GM19240 (cell line): ENCODE measurements around the gene COL4A1.

Experiments used
- DNase-seq: peaks from one replicate; pipeline ENCODE4 v3.0.0; 2011; ENCODE audit warnings: low spot score; ENCODE audit not compliant: insufficient read length

Gene COL4A1

GRCh38 chr13:110294146-110294545 lies 12.8 kb downstream of the COL4A1 start:
- no peak for DNase-seq

- no peak for DNase-seq
Observed at GRCh38 chr13:110293649-110294048, 13.3 kb downstream of the COL4A1 start.

GRCh38 chr13:110293037-110293436 lies 13.9 kb downstream of the COL4A1 start:
- no peak for DNase-seq

- DNase-seq: no peak
Observed at GRCh38 chr13:110291286-110291685, 15.7 kb downstream of the COL4A1 start.

GRCh38 chr13:110290826-110291225 lies 16.1 kb downstream of the COL4A1 start:
- DNase-seq: no peak

GRCh38 chr13:110290153-110290552 lies 16.8 kb downstream of the COL4A1 start:
- DNase-seq: no peak

GRCh38 chr13:110289661-110290060 lies 17.3 kb downstream of the COL4A1 start:
- no peak for DNase-seq

- no peak for DNase-seq
Observed at GRCh38 chr13:110289174-110289573, 17.8 kb downstream of the COL4A1 start.

GRCh38 chr13:110286833-110287819 lies 19.8 kb downstream of the COL4A1 start:
- no peak for DNase-seq

- DNase-seq: no peak
Observed at GRCh38 chr13:110285991-110286832, 20.7 kb downstream of the COL4A1 start.

GRCh38 chr13:110284779-110285484 lies 22.0 kb downstream of the COL4A1 start:
- no peak for DNase-seq

- DNase-seq: no peak
Observed at GRCh38 chr13:110283736-110284517, 23.0 kb downstream of the COL4A1 start.

GRCh38 chr13:110282316-110282841 lies 24.6 kb downstream of the COL4A1 start:
- no peak for DNase-seq

- DNase-seq: no peak
Observed at GRCh38 chr13:110281736-110282135, 25.2 kb downstream of the COL4A1 start.

- no peak for DNase-seq
Observed at GRCh38 chr13:110280985-110281688, 25.8 kb downstream of the COL4A1 start.

- no peak for DNase-seq
Observed at GRCh38 chr13:110280231-110280813, 26.6 kb downstream of the COL4A1 start.

GRCh38 chr13:110279684-110280083 lies 27.3 kb downstream of the COL4A1 start:
- DNase-seq: no peak

GRCh38 chr13:110278859-110279258 lies 28.1 kb downstream of the COL4A1 start:
- no peak for DNase-seq

- DNase-seq: no peak
Observed at GRCh38 chr13:110277357-110277975, 29.5 kb downstream of the COL4A1 start.
